GM12878 (cell line): ENCODE results near the gene MLN. TPM values are rescaled to one million over a fixed set of nuclear protein-coding genes. Genes with fewer than 3 reads are reported as not detected.

ENCODE experiments used
- ATAC-seq: fragments of 200-7000 bp; cut with Tn5 transposase; 3 replicates; pipeline ENCODE4 v1.9.1; 2020; ENCODE audit warnings: mild to moderate bottlenecking, moderate library complexity
- BruUV-seq: library from RNA; stranded (reverse); fragments of 400-500 nt; replicated peaks from 2 replicates; lab custom pipeline; 2021; lab: Mats Ljungman, UMichigan
- CTCF ChIA-PET: fragments of 300-600 bp; sonication (Branson Sonifier 250); formaldehyde crosslinking; extraction: SDS; loops from one replicate; lab custom pipeline; 2021; ENCODE audit warnings: inconsistent platforms; lab: Yijun Ruan, JAX
- POLR2A ChIA-PET: fragments of 350-600 bp; formaldehyde crosslinking; extraction: SDS; loops from one replicate; lab custom pipeline; 2021; ENCODE audit warnings: inconsistent platforms; lab: Charles Lee
- RAD21 ChIA-PET: fragments of 300-600 bp; sonication (Branson Sonifier 250); formaldehyde crosslinking; loops from one replicate; lab custom pipeline; 2023; ENCODE audit warnings: antibody characterized with exemption; ENCODE audit not compliant: unreplicated experiment; lab: Charles Lee
- SMC1A ChIA-PET: fragments of 300-600 bp; sonication (Branson Sonifier 250); formaldehyde crosslinking; loops from one replicate; lab custom pipeline; 2023; ENCODE audit not compliant: unreplicated experiment, uncharacterized antibody; lab: Charles Lee
- DNase-seq: peaks from one replicate; pipeline ENCODE4 v3.0.0-alpha.2; 2011; ENCODE audit warnings: low read depth, low spot score
- FAIRE-seq: peaks from 3 replicates; lab custom pipeline; 2011; peaks lifted over from hg19 to GRCh38; lab: Jason Lieb, UNC
- H2AFZ ChIP-seq: 2 replicates; pipeline ENCODE4 v1.6.0; 2011; ENCODE audit warnings: low read depth, low read length, control low read depth; ENCODE audit not compliant: control insufficient read depth
- H3K27ac ChIP-seq: 2 replicates; pipeline ENCODE4 v1.5.1; 2011; ENCODE audit warnings: control low read depth; ENCODE audit not compliant: control insufficient read depth, insufficient read depth
- H3K27me3 ChIP-seq, 2 experiments: replicated peaks in 1 of 2; 2 replicates each; pipeline versions ENCODE4 v1.6.0 to v1.6.1; 2011; ENCODE audit warnings: low read length in 1 of 2; ENCODE audit not compliant: control insufficient read depth in 2 of 2, insufficient read depth in 2 of 2
- H3K36me3 ChIP-seq, 2 experiments: 2 replicates each; pipeline ENCODE4 v1.5.1; 2011; ENCODE audit warnings: low read length in 1 of 2; ENCODE audit not compliant: control insufficient read depth in 2 of 2, insufficient read depth in 2 of 2
- H3K4me1 ChIP-seq: 2 replicates; pipeline ENCODE4 v1.6.1; 2011; ENCODE audit warnings: mild to moderate bottlenecking, low read length, moderate library complexity, mixed read lengths; ENCODE audit not compliant: control insufficient read depth, insufficient read depth
- H3K4me2 ChIP-seq: 2 replicates; pipeline ENCODE4 v1.6.0; 2011; ENCODE audit warnings: control low read depth; ENCODE audit not compliant: control insufficient read depth, insufficient read depth
- H3K4me3 ChIP-seq: fragments of 200-600 bp; sonication (generic); 2 replicates; pipeline ENCODE4 v1.5.1; 2016
- H3K79me2 ChIP-seq: 2 replicates; pipeline ENCODE4 v1.6.0; 2011; ENCODE audit warnings: low read length; ENCODE audit not compliant: control insufficient read depth, insufficient read depth
- H3K9ac ChIP-seq: 2 replicates; pipeline ENCODE4 v1.8.0; 2011; ENCODE audit warnings: low read length, control low read depth, mixed read lengths; ENCODE audit not compliant: control insufficient read depth, insufficient read depth
- H3K9me3 ChIP-seq: replicated peaks from 3 replicates; pipeline ENCODE4 v1.5.1; 2011; ENCODE audit warnings: mild to moderate bottlenecking, low read length; ENCODE audit not compliant: control insufficient read depth, insufficient read depth
- H4K20me1 ChIP-seq: 2 replicates; pipeline ENCODE4 v1.6.0; 2011; ENCODE audit not compliant: control insufficient read depth, insufficient read depth
- CBFB ChIP-seq: IDR thresholded peaks from 2 replicates; pipeline ENCODE4 v1.6.1; 2016; ENCODE audit warnings: antibody characterized with exemption, low read depth
- DPF2 ChIP-seq: fragments of 450-650 bp; IDR thresholded peaks from 2 replicates; pipeline ENCODE4 v1.6.1; 2017; ENCODE audit warnings: mild to moderate bottlenecking
- ETV6 ChIP-seq, 2 experiments: fragments of 450-650 bp in 1 of 2; IDR thresholded peaks in 1 of 2; conservative IDR thresholded peaks in 1 of 2; 2 replicates each; pipeline ENCODE4 v1.6.1; 2014; ENCODE audit warnings: antibody characterized with exemption in 1 of 2, borderline replicate concordance in 1 of 2, low read depth in 1 of 2, mild to moderate bottlenecking in 1 of 2, moderate library complexity in 1 of 2
- FOXM1 ChIP-seq: IDR thresholded peaks from 2 replicates; pipeline ENCODE4 v1.6.1; 2012; ENCODE audit warnings: low read depth, mild to moderate bottlenecking, inconsistent platforms, low read length, moderate library complexity
- HCFC1 ChIP-seq: fragments of 150-350 bp; IDR thresholded peaks from 2 replicates; pipeline ENCODE4 v1.6.1; 2014; ENCODE audit warnings: low read length
- HDAC6 ChIP-seq: fragments of 200-600 bp; sonication (generic); IDR thresholded peaks from one replicate; pipeline ENCODE4 v1.8.0; 2017; ENCODE audit warnings: antibody characterized with exemption; ENCODE audit not compliant: unreplicated experiment
- IKZF1 ChIP-seq: fragments of 450-650 bp; conservative IDR thresholded peaks from 2 replicates; pipeline ENCODE4 v1.6.1; 2017; ENCODE audit warnings: antibody characterized with exemption, mild to moderate bottlenecking
- MTA3 ChIP-seq: IDR thresholded peaks from 2 replicates; pipeline ENCODE4 v1.6.1; 2012; ENCODE audit warnings: low read length, inconsistent platforms, borderline replicate concordance
- NFXL1 ChIP-seq: fragments of 450-650 bp; IDR thresholded peaks from 2 replicates; pipeline ENCODE4 v1.6.1; 2017; ENCODE audit warnings: antibody characterized with exemption, mild to moderate bottlenecking, borderline replicate concordance
- PML ChIP-seq: IDR thresholded peaks from 2 replicates; pipeline ENCODE4 v1.6.1; 2012; ENCODE audit warnings: low read length, inconsistent platforms
- RB1 ChIP-seq: fragments of 450-650 bp; formaldehyde crosslinking; IDR thresholded peaks from 2 replicates; pipeline ENCODE4 v1.6.1; 2017; ENCODE audit warnings: mild to moderate bottlenecking, borderline replicate concordance
- RBBP5 ChIP-seq: fragments of 200-600 bp; sonication (generic); conservative IDR thresholded peaks from 2 replicates; pipeline ENCODE4 v1.6.1; 2016
- SREBF2 ChIP-seq: IDR thresholded peaks from 2 replicates; pipeline ENCODE4 v1.6.1; 2012; ENCODE audit warnings: mild to moderate bottlenecking, low read length
- TBL1XR1 ChIP-seq: IDR thresholded peaks from 2 replicates; pipeline ENCODE4 v1.6.1; 2012; ENCODE audit warnings: low read depth, low read length, improper control_type of control experiment
- TCF3 ChIP-seq: IDR thresholded peaks from 2 replicates; pipeline ENCODE4 v1.6.1; 2012; ENCODE audit warnings: low read depth, mild to moderate bottlenecking, low read length, borderline replicate concordance; ENCODE audit not compliant: insufficient read depth
- YBX1 ChIP-seq: fragments of 450-650 bp; IDR thresholded peaks from 2 replicates; pipeline ENCODE4 v1.6.1; 2016; ENCODE audit warnings: antibody characterized with exemption
- WGBS: methylation state at CpG from one replicate; pipeline ENCODE4 v1.1.6; 2016; ENCODE audit warnings: low lambda C conversion rate; ENCODE audit not compliant: insufficient replicate concordance, insufficient coverage; ENCODE audit errors: missing lambda C conversion rate; 5-methylcytosine and 5-hydroxymethylcytosine counted together
- in situ Hi-C: fragments of 300-500 bp; cut with MboI; formaldehyde crosslinking; loops from 9 replicates; pipeline ENCODE4 v1.14.3; 2018; ENCODE audit warnings: mixed read lengths
- intact Hi-C: fragments of 100-400 bp; cut with micrococcal nuclease; formaldehyde crosslinking; loops from one replicate; pipeline ENCODE4 v1.14.2; 2022; ENCODE audit not compliant: unreplicated experiment
- polyA plus RNA-seq, 11 experiments: library from polyadenylated mRNA; depleted of rRNA in 4 of 11; unstranded in 6 of 11; stranded (reverse) in 5 of 11; fragments of >200 nt; fragmentation: Nextera tagmentation in 4 of 11; fragmentation: Illumina TruSeq in 1 of 11; extraction: Ambion mirVana in 4 of 11; extraction: Trizol in 1 of 11; gene quantifications; 1 replicate in 1 of 11; 2 replicates in 10 of 11; pipeline versions ENCODE4 v1.2.1 to v1.2.3, GENCODE V29; 2011 to 2016; ENCODE audit warnings: inconsistent platforms in 2 of 11, missing spikeins in 2 of 11, low read depth in 1 of 11
- total RNA-seq, 4 experiments: library from RNA; depleted of rRNA in 3 of 4; stranded (reverse); fragments of >200 nt in 3 of 4; fragmentation: Illumina TruSeq in 1 of 4; extraction: Trizol in 1 of 4; gene quantifications; 2 replicates each; pipeline versions ENCODE4 v1.2.1 to v1.2.3, GENCODE V29; 2013 to 2021
- TF ChIP-seq, protein P1 (sequence below): IDR thresholded peaks from 2 replicates; pipeline ENCODE4 v1.6.1; 2012; ENCODE audit warnings: low read length, inconsistent platforms
- TF ChIP-seq, protein P2 (sequence below): fragments of 150-350 bp; IDR thresholded peaks from 2 replicates; pipeline ENCODE4 v1.6.1; 2016; ENCODE audit warnings: low read depth, low read length
- TF ChIP-seq, protein P3 (sequence below): IDR thresholded peaks from 2 replicates; pipeline ENCODE4 v1.6.1; 2012; ENCODE audit warnings: low read depth, low read length, improper control_type of control experiment

MLN gene
- total and polyA plus RNA-seq, 10 of the 15 experiments (the other 5 are each of a cell fraction or from before 2014, with no cell fraction given) = not detected

DNA sequence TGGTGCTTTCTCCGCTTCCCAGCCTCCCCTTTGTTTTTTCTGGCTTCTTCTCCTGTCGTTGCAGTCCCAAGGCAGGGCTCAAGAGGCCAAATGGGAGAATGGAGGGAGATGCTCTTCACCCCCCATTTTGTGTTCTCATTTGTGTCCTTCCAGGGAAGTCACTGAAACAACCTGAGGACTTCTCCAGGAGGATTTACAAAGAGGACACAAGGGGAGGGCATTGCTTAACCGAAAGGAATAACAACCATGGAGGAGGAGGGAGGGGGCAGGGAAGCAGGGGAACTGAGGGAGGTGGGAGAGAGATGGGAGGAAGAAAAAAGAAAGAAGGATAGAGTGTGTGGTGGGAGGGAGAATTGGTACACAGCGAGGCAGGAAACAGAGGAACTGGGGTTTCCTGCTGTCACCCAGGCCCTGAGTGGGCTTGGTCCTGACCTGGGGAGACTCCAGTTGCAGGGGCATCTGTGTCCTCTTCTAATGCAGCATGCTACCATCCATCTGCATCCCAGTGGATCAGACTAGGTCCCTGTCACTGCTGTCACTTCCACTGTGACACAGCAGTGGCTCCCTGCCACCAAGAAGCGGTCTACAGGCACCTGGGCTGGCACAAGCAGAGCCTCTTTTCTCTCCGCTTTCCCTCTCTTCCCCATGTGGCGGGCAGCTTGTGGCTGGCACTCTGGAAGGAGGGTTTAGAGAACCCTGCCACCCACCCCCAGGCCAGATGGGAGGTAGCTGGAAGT is 17.1 kb upstream of the MLN start:
- no TSS peak for BruUV-seq
- no peak overlapping the region for H3K9ac ChIP-seq
- no peaks in the 10 kb centered on the region for H3K4me1 ChIP-seq
- H3K79me2 ChIP-seq = no peaks in the 10 kb centered on the region
- ChIA-PET POLR2A (no interaction called here), RAD21 (no interaction called here), SMC1A (no interaction called here), CTCF (no interaction called here)
- FAIRE-seq (no peak), DNase-seq (no peak), ATAC-seq (no peak)
- H3K36me3 ChIP-seq = no peaks in the 10 kb centered on the region
- in situ Hi-C loops (no loop called here), intact Hi-C loops (no loop called here)
- H3K27ac ChIP-seq = no peak overlapping the region
- H3K4me3 ChIP-seq = no peak overlapping the region
- no peak overlapping the region for H2AFZ ChIP-seq
- no peak overlapping the region for H3K4me2 ChIP-seq
- 0 out of 2 replicates have a peak, but pooled peaks cover 3% of the 10 kb centered on the region for H4K20me1 ChIP-seq
- H3K9me3 ChIP-seq = no peaks in the 10 kb centered on the region
- H3K27me3 ChIP-seq = peaks cover 2 to 3% of the 10 kb centered on the region in 2 experiments; a peak in 3 of 4 replicates
- WGBS = 43% methylated on average over 7 of the region's 7 CpGs
- TF ChIP-seq SREBF2 (no peak), ETV6 (conservative IDR thresholded peaks at IDR 0.05 in 1 of 2, IDR thresholded peaks at IDR 0.05 in 1 of 2; ENCODE audit: borderline replicate concordance in 1 of 2, low read depth in 1 of 2) (no peak), IKZF1 (no peak), PML (no peak), DPF2 (no peak), YBX1 (no peak), TCF3 (no peak), HDAC6 (no peak), NFXL1 (no peak), CBFB (no peak), RB1 (no peak), HCFC1 (no peak), FOXM1 (no peak), TBL1XR1 (no peak), RBBP5 (no peak), MTA3 (no peak)
- TF ChIP-seq, protein P1, sequence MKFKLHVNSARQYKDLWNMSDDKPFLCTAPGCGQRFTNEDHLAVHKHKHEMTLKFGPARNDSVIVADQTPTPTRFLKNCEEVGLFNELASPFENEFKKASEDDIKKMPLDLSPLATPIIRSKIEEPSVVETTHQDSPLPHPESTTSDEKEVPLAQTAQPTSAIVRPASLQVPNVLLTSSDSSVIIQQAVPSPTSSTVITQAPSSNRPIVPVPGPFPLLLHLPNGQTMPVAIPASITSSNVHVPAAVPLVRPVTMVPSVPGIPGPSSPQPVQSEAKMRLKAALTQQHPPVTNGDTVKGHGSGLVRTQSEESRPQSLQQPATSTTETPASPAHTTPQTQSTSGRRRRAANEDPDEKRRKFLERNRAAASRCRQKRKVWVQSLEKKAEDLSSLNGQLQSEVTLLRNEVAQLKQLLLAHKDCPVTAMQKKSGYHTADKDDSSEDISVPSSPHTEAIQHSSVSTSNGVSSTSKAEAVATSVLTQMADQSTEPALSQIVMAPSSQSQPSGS = no peak
- TF ChIP-seq, protein P2, sequence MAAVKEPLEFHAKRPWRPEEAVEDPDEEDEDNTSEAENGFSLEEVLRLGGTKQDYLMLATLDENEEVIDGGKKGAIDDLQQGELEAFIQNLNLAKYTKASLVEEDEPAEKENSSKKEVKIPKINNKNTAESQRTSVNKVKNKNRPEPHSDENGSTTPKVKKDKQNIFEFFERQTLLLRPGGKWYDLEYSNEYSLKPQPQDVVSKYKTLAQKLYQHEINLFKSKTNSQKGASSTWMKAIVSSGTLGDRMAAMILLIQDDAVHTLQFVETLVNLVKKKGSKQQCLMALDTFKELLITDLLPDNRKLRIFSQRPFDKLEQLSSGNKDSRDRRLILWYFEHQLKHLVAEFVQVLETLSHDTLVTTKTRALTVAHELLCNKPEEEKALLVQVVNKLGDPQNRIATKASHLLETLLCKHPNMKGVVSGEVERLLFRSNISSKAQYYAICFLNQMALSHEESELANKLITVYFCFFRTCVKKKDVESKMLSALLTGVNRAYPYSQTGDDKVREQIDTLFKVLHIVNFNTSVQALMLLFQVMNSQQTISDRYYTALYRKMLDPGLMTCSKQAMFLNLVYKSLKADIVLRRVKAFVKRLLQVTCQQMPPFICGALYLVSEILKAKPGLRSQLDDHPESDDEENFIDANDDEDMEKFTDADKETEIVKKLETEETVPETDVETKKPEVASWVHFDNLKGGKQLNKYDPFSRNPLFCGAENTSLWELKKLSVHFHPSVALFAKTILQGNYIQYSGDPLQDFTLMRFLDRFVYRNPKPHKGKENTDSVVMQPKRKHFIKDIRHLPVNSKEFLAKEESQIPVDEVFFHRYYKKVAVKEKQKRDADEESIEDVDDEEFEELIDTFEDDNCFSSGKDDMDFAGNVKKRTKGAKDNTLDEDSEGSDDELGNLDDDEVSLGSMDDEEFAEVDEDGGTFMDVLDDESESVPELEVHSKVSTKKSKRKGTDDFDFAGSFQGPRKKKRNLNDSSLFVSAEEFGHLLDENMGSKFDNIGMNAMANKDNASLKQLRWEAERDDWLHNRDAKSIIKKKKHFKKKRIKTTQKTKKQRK = no peak
- TF ChIP-seq, protein P3, sequence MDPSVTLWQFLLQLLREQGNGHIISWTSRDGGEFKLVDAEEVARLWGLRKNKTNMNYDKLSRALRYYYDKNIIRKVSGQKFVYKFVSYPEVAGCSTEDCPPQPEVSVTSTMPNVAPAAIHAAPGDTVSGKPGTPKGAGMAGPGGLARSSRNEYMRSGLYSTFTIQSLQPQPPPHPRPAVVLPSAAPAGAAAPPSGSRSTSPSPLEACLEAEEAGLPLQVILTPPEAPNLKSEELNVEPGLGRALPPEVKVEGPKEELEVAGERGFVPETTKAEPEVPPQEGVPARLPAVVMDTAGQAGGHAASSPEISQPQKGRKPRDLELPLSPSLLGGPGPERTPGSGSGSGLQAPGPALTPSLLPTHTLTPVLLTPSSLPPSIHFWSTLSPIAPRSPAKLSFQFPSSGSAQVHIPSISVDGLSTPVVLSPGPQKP = no peak
